ENCODE measurements around the gene CD36.

Gene CD36

GRCh38 chr7:80722616-80723195, 84.3 kb downstream of the CD36 start:
- H3K36me3 ChIP-seq = no peaks in the 10 kb centered on the region
- H3K4me3 ChIP-seq (ENCODE audit: low read depth in 1 of 2, low read length in 1 of 2) = no peak overlapping the region
- H3K9me3 ChIP-seq = no peaks in the 10 kb centered on the region
- peaks cover 17 to 22% of the 10 kb centered on the region in 2 experiments for H3K4me1 ChIP-seq (ENCODE audit: control insufficient read depth in 1 of 2, insufficient read depth in 1 of 2, low read depth in 1 of 2, low read length in 1 of 2)
- H3K27me3 ChIP-seq = no peaks in the 10 kb centered on the region
- H3K27ac ChIP-seq = no peak overlapping the region
- TF ChIP-seq CTCF (IDR thresholded peaks at IDR 0.05) = no peak

- H3K27me3 ChIP-seq = no peaks in the 10 kb centered on the region
- no peak for TF ChIP-seq CTCF (IDR thresholded peaks at IDR 0.05)
These were observed 85.9 kb downstream of the CD36 start for GRCh38 chr7:80724249-80724871.

GRCh38 chr7:80725181-80725611, 86.8 kb downstream of the CD36 start:
- Histone ChIP-seq H3K36me3 (no peaks in the 10 kb centered on the region), H3K9me3 (no peaks in the 10 kb centered on the region), H3K4me3 (ENCODE audit: low read depth in 1 of 2, low read length in 1 of 2) (no peak overlapping the region), H3K27me3 (no peaks in the 10 kb centered on the region), H3K27ac (no peak overlapping the region), H3K4me1 (ENCODE audit: control insufficient read depth in 1 of 2, insufficient read depth in 1 of 2, low read depth in 1 of 2, low read length in 1 of 2) (peaks cover 17 to 22% of the 10 kb centered on the region in 2 experiments)
- no peak for TF ChIP-seq CTCF (IDR thresholded peaks at IDR 0.05)

More at GRCh38 chr7:80724249-80724871, 85.9 kb downstream of the CD36 start:
- Histone ChIP-seq H3K27ac (no peak overlapping the region), H3K4me1 (ENCODE audit: control insufficient read depth in 1 of 2, insufficient read depth in 1 of 2, low read depth in 1 of 2, low read length in 1 of 2) (peaks cover 17 to 22% of the 10 kb centered on the region in 2 experiments), H3K9me3 (no peaks in the 10 kb centered on the region), H3K36me3 (no peaks in the 10 kb centered on the region), H3K4me3 (ENCODE audit: low read depth in 1 of 2, low read length in 1 of 2) (no peak overlapping the region)
